SK-N-SH treated with all-trans-retinoic acid at 6 μM for 48 hours (cell line): ENCODE results near the gene NEGR1.

Experiments
- ATAC-seq: fragments of 200-7000 bp; cut with Tn5 transposase; 3 replicates; pipeline ENCODE4 v1.9.1; 2020; ENCODE audit warnings: mild to moderate bottlenecking, moderate library complexity
- ARNTL ChIP-seq: fragments of 450-650 bp; formaldehyde crosslinking; IDR thresholded peaks from 2 replicates; pipeline ENCODE4 v1.5.0; 2020; ENCODE audit warnings: low read depth, mild to moderate bottlenecking, moderate library complexity, borderline replicate concordance
- CREB5 ChIP-seq: fragments of 250-450 bp; sonication (Bioruptor Pico); IDR thresholded peaks from 2 replicates; pipeline ENCODE4 v1.5.1; 2020; ENCODE audit warnings: low read depth, mild to moderate bottlenecking, moderate library complexity
- CSDC2 ChIP-seq: fragments of 250-450 bp; sonication (Bioruptor Pico); IDR thresholded peaks from 2 replicates; pipeline ENCODE4 v1.5.0; 2020; ENCODE audit warnings: mild to moderate bottlenecking, moderate library complexity
- GLIS3 ChIP-seq: fragments of 250-450 bp; sonication (Bioruptor Pico); IDR thresholded peaks from 2 replicates; pipeline ENCODE4 v1.5.0; 2020; ENCODE audit warnings: mild to moderate bottlenecking, moderate library complexity
- ISL1 ChIP-seq: fragments of 250-450 bp; sonication (Bioruptor Pico); IDR thresholded peaks from 2 replicates; pipeline ENCODE4 v2.1.2; 2022; ENCODE audit warnings: mild to moderate bottlenecking, moderate library complexity
- OSR1 ChIP-seq: fragments of 250-450 bp; sonication (Bioruptor Pico); IDR thresholded peaks from 2 replicates; pipeline ENCODE4 v1.8.0; 2022; ENCODE audit warnings: moderate library complexity, mild to moderate bottlenecking, inconsistent platforms
- PATZ1 ChIP-seq: fragments of 250-450 bp; sonication (Bioruptor Pico); IDR thresholded peaks from 2 replicates; pipeline ENCODE4 v1.8.0; 2020; ENCODE audit warnings: mild to moderate bottlenecking, moderate library complexity, borderline replicate concordance
- POU6F1 ChIP-seq: fragments of 250-450 bp; sonication (Bioruptor Pico); IDR thresholded peaks from 2 replicates; pipeline ENCODE4 v1.8.0; 2021; ENCODE audit warnings: low read depth, mild to moderate bottlenecking, moderate library complexity, borderline replicate concordance
- PPARA ChIP-seq: fragments of 250-450 bp; sonication (Bioruptor Pico); IDR thresholded peaks from 2 replicates; pipeline ENCODE4 v1.5.0; 2020; ENCODE audit warnings: mild to moderate bottlenecking, borderline replicate concordance
- RARB ChIP-seq: fragments of 250-450 bp; sonication (Bioruptor Pico); IDR thresholded peaks from 2 replicates; pipeline ENCODE4 v1.8.0; 2021; ENCODE audit warnings: mild to moderate bottlenecking, moderate library complexity
- TCF4 ChIP-seq: fragments of 250-450 bp; sonication (Bioruptor Pico); IDR thresholded peaks from 2 replicates; pipeline ENCODE4 v1.8.0; 2021; ENCODE audit warnings: mild to moderate bottlenecking, moderate library complexity, borderline replicate concordance
- TOX ChIP-seq: fragments of 250-450 bp; sonication (Bioruptor Pico); IDR thresholded peaks from 2 replicates; pipeline ENCODE4 v1.8.0; 2021; ENCODE audit warnings: mild to moderate bottlenecking, moderate library complexity, borderline replicate concordance
- TSHZ2 ChIP-seq: fragments of 250-450 bp; sonication (Bioruptor Pico); IDR thresholded peaks from 2 replicates; pipeline ENCODE4 v1.5.0; 2020; ENCODE audit warnings: mild to moderate bottlenecking, moderate library complexity
- ZFP3 ChIP-seq: fragments of 250-450 bp; sonication (Bioruptor Pico); IDR thresholded peaks from 2 replicates; pipeline ENCODE4 v1.5.0; 2020; ENCODE audit warnings: mild to moderate bottlenecking, moderate library complexity
- ZFP30 ChIP-seq: fragments of 450-650 bp; formaldehyde crosslinking; IDR thresholded peaks from 2 replicates; pipeline ENCODE4 v1.5.0; 2022; ENCODE audit warnings: mild to moderate bottlenecking, moderate library complexity
- ZNF565 ChIP-seq: fragments of 450-650 bp; formaldehyde crosslinking; conservative IDR thresholded peaks from 2 replicates; pipeline ENCODE4 v1.5.0; 2020; ENCODE audit warnings: low read depth, mild to moderate bottlenecking, moderate library complexity
- ZNF70 ChIP-seq: fragments of 450-650 bp; formaldehyde crosslinking; IDR thresholded peaks from 2 replicates; pipeline ENCODE4 v1.5.0; 2020; ENCODE audit warnings: mild to moderate bottlenecking, moderate library complexity
- ZNF8 ChIP-seq: fragments of 450-650 bp; formaldehyde crosslinking; IDR thresholded peaks from 2 replicates; pipeline ENCODE4 v1.5.0; 2020; ENCODE audit warnings: mild to moderate bottlenecking, moderate library complexity

The NEGR1 gene

GRCh38 chr1:72150508-72150907 is 131.8 kb downstream of the NEGR1 start:
- no peak for ATAC-seq

GRCh38 chr1:72141875-72142274 is 140.5 kb downstream of the NEGR1 start:
- TF ChIP-seq TSHZ2 (CRISPR knock-in tag), result no peak
- TF ChIP-seq PATZ1 (CRISPR knock-in tag), result no peak
- TF ChIP-seq RARB, result no peak
- TF ChIP-seq TOX, result no peak
- no peak for TF ChIP-seq ZNF8 (CRISPR knock-in tag)
- TF ChIP-seq CSDC2, result no peak
- TF ChIP-seq ZFP3 (CRISPR knock-in tag), result no peak
- no peak for TF ChIP-seq ISL1 (CRISPR knock-in tag)
- no peak for TF ChIP-seq ZNF70
- TF ChIP-seq ZFP30, result no peak
- no peak for TF ChIP-seq POU6F1 (CRISPR knock-in tag)
- TF ChIP-seq CREB5, result no peak
- TF ChIP-seq OSR1 (CRISPR knock-in tag), result no peak
- TF ChIP-seq GLIS3 (CRISPR knock-in tag), result no peak
- TF ChIP-seq ARNTL (CRISPR knock-in tag), result no peak
- TF ChIP-seq ZNF565 (CRISPR knock-in tag), result no peak
- no peak for ATAC-seq

More at GRCh38 chr1:72150508-72150907, 131.8 kb downstream of the NEGR1 start:
- TF ChIP-seq CREB5, result no peak
- TF ChIP-seq, all 23 proteins: peak for 0

GRCh38 chr1:72140222-72140621 is 142.1 kb downstream of the NEGR1 start:
- TF ChIP-seq RARB (no peak), ZFP30 (no peak), PPARA (CRISPR knock-in tag) (no peak)
- TF ChIP-seq, all 23 proteins: peak for 0
- ATAC-seq, result no peak

- no peak for TF ChIP-seq GLIS3 (CRISPR knock-in tag)
- no peak for TF ChIP-seq RARB
- no peak for TF ChIP-seq ARNTL (CRISPR knock-in tag)
- no peak for ATAC-seq
Observed at GRCh38 chr1:72137656-72138055, 144.7 kb downstream of the NEGR1 start.

- no peak for ATAC-seq
- TF ChIP-seq CSDC2 (no peak), TSHZ2 (CRISPR knock-in tag) (no peak), ARNTL (CRISPR knock-in tag) (no peak), CREB5 (no peak), TCF4 (CRISPR knock-in tag) (no peak)
Observed at GRCh38 chr1:72129869-72130268, 152.5 kb downstream of the NEGR1 start.
